RWPE1 (cell line): ENCODE data around the gene IBA57.

Experiments used
- CTCF ChIA-PET: fragments of 350-600 bp; sonication (Branson Sonifier 250); formaldehyde crosslinking; extraction: SDS; loops from one replicate; lab custom pipeline; 2021; lab: Yijun Ruan, JAX
- POLR2A ChIA-PET: fragments of 400-600 bp; formaldehyde crosslinking; extraction: SDS; loops from one replicate; lab custom pipeline; 2020; ENCODE audit warnings: antibody characterized with exemption; ENCODE audit not compliant: low non-redundant PET; lab: Yijun Ruan, JAX
- DNase-seq: peaks from one replicate; pipeline ENCODE4 v3.0.0; 2012; ENCODE audit warnings: low spot score
- H3K27ac ChIP-seq: fragments of 450-650 bp; 2 replicates; pipeline ENCODE4 v1.5.1; 2017
- TF ChIP-seq, protein P1 (sequence below): fragments of 450-650 bp; conservative IDR thresholded peaks from 2 replicates; pipeline ENCODE4 v1.5.1; 2017; ENCODE audit warnings: low read depth, mild to moderate bottlenecking

The IBA57 gene

GRCh38 chr1:228158151-228159007 lies 7.2 kb upstream of the IBA57 start:
- TF ChIP-seq, protein P1, sequence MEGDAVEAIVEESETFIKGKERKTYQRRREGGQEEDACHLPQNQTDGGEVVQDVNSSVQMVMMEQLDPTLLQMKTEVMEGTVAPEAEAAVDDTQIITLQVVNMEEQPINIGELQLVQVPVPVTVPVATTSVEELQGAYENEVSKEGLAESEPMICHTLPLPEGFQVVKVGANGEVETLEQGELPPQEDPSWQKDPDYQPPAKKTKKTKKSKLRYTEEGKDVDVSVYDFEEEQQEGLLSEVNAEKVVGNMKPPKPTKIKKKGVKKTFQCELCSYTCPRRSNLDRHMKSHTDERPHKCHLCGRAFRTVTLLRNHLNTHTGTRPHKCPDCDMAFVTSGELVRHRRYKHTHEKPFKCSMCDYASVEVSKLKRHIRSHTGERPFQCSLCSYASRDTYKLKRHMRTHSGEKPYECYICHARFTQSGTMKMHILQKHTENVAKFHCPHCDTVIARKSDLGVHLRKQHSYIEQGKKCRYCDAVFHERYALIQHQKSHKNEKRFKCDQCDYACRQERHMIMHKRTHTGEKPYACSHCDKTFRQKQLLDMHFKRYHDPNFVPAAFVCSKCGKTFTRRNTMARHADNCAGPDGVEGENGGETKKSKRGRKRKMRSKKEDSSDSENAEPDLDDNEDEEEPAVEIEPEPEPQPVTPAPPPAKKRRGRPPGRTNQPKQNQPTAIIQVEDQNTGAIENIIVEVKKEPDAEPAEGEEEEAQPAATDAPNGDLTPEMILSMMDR = no peak
- peak overlapping the region; percentile 100 for H3K27ac ChIP-seq
- ChIA-PET POLR2A (no interaction called here), CTCF (no interaction called here)
- DNase-seq = no peak

DNA sequence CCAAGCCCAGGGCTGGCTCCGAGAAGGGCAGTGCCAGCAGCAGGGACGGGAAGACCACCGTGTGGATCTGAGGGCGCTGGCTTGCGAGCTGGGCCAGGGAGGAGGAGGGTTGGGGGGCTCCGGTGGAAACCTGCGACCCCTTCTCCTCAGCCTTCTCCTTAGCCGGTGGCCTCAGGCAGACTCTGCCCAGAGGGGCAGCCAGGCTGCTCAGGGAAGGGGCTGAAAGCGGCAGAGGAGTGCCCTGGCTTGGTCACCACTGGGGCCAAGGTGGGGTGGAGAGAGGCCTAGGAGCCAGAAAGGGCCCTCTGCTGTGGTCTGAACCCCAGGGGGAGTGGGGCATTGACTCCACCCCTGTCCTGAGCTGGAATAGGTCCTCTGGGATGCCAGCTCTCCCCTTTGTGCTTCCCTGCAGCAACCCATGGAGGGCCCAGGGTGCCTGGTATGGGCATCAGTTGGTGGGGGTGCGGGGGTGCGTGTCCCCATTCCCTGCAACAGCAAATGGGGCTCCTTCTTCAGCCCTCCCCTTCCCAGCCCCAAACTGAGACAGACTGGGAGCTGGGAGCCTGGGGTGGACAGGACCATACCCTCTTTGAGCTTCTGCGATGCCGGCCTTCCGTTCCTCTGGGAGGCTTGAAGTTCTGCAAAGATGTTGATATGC lies 6.5 kb upstream of the IBA57 start:
- DNase-seq = no peak
- H3K27ac ChIP-seq = peak overlapping the region; percentile 100
- POLR2A ChIA-PET = no interaction called here
- CTCF ChIA-PET = no interaction called here
- TF ChIP-seq, protein P1 = no peak

DNA sequence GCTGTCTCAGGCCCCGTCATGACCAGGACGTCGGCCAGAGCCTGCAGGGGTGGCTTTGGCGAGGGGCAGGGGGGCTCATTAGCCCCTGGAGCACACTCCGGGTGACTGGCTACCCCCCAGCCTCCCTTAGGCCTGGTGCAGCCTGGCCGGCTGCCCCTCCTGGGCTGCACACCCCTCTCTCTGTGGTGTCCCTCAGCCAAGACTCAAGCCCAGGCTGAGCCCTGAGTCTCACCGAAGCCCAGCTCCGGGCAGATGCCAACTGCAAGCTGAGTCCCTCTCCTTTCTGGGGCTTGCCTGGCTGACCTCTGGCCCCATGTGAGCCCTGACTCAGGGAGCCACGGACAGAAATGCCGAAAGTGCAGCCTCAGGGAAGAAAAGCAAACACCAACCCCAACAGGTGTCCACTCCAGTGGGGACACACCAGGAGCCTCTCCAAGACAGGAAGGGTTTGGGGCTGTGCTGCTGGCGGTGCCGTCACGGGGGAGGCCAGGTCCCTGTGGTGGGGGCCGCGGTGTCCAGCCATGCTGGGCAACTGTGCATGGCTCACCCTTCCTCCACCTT lies 5.3 kb upstream of the IBA57 start:
- peak overlapping the region; percentile 100 for H3K27ac ChIP-seq
- TF ChIP-seq, protein P1 = no peak
- no peak for DNase-seq
- ChIA-PET POLR2A (interaction anchor here (1.2 kb wide), 1 partner anchor 9 kb away, joined by 3 read pairs; no protein-coding TSS in a partner anchor), CTCF (no interaction called here)

GRCh38 chr1:228161362-228161761 lies 4.2 kb upstream of the IBA57 start:
- TF ChIP-seq, protein P1 = no peak
- ChIA-PET POLR2A (interaction anchor here (0.7 to 1.2 kb wide), 2 partner anchors 10 to 21 kb away, joined by 3 read pairs; partner anchors contain the start of gene GUK1), CTCF (interaction anchor here (0.7 kb wide), 1 partner anchor 71 kb away, joined by 3 read pairs; no protein-coding TSS in a partner anchor)
- no peak for DNase-seq
- H3K27ac ChIP-seq = peak overlapping the region; percentile 100

GRCh38 chr1:228161866-228162265 lies 3.7 kb upstream of the IBA57 start:
- TF ChIP-seq, protein P1 = no peak
- peak overlapping the region; percentile 100 for H3K27ac ChIP-seq
- ChIA-PET CTCF (no interaction called here), POLR2A (interaction anchor here (0.6 to 1.2 kb wide), 2 partner anchors 10 to 21 kb away, joined by 3 read pairs; no protein-coding TSS in a partner anchor)
- no peak for DNase-seq
